ENCODE data around the gene CLDND2. TPM values are rescaled to one million over a fixed set of nuclear protein-coding genes. Genes with fewer than 3 reads are reported as not detected.

CLDND2 gene
- total RNA-seq, 1 experiment from 2014 or later: not detected

DNA sequence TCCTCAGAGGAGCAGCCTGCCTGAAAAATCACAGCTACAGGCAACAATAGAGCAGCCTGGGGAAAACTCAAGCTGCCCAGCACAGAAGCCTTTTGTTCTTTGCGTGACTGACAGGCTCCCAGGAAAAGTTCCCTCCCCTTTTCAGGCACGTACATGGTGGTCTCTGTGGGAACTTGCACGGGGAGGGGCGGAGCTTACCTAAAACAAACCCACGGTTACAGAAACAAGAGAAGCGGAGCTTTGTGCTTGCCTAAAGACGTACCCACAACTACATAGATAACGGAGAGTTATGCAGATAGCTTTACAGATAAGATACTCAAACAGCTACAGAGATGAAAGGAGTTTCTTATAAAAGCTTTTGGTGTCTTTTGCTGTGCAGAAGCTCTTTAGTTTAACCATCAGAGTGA is 14.1 kb downstream of the CLDND2 start:
- DNase-seq (ENCODE audit: low read depth): no peak

DNA sequence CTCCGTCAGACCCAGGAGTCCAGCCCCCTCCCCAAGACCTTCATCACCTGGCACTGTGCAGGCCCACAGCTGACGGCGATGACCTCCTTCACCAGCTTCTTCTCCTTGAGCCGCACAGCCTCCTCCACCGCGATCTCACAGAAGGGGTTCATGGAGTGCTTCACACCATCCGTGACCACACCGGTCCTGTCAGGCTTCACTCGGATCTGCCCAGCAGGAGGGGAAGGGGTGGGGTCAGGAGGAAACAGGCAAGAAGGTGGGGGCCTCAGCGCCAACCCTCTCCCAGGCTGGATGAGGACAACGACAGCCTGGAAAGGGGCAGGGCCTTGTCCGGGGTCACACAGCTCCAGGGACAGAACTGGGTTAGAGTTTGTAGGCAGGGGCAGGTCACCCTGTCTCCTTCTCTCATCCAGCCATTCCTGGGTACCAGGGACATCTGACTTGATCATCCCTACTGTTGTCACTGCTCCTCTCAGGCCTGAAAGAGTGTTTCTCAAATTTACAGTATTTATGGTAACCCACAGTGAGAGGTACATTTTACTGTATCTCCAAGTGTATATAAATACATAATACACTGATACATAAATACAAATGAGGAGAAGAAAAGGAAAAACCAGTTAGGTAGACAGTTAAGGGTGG is 14.6 kb downstream of the CLDND2 start:
- DNase-seq (ENCODE audit: low read depth): no peak

DNA sequence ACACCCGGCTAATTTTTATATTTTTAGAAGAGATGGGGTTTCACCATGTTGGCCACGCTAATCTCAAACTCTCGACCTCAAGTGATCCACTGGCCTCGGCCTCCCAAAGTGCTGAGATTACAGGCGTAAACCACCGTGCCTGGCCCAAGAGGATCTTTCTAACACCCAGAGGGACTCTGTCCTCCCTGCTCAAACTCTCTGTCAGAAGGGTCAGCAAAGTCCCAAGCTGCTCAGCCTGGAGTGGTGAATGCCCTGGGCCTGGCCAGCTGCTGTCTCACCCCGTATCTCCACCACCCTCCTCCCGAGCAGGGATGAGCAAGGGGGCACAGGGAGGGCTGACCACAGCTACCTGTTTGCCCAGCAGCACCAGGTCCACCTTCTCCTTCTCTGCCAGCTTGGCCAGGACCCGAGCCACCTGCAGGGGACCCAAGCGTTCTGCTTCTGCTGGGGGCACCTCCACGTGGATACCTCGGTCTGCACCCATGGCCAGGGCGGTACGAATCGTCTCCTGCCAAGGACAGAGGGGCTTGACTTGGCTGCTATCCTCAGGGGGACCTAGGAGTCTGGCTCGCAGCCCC is 15.9 kb downstream of the CLDND2 start:
- DNase-seq (ENCODE audit: low read depth): no peak

DNA sequence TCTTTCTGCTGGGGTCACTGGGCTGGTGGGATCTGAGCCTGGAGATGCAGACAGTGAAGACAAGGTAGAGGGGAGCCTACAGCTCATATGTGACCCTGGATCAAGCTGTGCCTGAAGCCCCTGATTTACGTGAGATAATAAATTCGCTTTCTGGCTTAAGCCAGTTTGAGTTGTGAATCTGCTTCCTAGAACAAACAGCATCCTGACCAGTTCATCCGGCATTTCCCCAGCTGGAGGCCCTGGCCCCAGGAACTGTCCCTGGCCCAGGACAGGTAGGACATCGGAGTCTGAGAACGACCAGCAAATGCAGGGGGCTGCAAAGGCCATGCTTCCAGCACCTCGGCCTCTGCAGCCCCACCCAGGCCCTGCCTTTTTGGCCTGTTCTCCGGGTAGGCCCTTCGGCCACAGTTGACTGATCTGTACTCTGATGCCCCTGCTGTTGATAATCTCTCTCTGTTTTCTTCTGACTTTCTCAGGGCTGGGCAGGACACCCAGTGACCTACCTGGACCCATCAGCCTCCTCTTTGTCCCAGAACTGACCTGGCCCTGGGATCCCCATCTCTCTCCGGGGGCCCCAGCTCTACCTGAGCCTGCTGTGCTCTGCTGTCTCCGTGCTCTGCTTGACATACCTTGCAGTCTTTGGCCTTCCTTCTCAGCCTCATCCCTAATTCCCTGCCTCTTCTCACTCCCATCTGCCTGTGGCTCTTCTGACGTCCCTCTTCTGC is 17.4 kb downstream of the CLDND2 start:
- DNase-seq (ENCODE audit: low read depth): no peak

DNA sequence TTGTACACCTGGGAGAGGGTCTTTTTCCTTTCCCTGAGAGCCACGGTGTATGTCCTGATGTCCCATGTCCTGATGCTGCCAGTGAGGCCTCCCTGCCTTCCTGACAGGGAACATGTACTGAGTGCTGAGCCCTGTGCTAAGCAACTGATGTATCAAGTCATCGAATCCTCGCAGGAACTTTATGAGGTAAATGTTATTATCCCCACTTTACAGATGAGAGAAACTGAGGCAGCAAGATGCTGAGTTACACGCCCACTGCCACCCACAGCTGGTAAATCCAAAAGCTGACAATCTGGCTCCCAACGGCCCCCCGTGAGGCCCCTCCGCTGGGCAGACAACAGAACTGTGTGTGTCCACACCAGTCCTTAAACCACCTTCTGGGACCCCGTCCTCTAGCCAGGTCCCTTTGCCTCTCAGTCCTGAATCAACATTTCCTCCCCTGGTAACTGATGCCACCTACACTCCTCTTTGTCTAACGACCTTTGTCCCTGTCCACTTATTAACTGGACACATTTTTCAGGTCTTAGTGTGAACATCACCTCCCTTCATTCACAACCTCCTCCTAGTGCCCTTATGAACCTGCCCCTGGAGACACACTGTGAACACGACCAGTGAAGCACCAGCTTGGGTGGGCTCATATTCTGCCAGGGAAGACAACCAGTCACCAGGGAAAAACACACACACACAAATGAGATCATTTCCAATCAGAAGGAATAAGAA is 21.4 kb downstream of the CLDND2 start:
- no peak for DNase-seq (ENCODE audit: low read depth)

DNA sequence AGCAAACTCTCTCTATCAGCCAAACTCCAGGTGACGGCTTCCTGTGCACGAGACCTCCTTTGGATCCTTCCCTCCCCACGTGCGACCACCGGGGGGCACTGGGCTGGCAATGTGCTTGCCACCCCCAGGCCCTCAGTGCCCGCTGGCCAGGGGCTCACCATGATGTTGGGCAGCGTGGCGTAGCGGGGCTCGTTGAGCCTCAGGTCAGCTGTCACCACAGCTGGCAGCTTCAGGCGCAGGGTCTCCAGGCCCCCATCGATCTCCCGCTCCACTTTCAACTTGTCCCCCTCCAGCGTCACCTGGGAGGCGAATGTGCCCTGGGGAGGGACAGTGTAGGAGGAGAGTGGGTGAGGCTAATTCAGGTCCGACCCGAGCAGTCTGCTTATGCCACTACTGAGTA is 22.1 kb downstream of the CLDND2 start:
- DNase-seq (ENCODE audit: low read depth): no peak

DNA sequence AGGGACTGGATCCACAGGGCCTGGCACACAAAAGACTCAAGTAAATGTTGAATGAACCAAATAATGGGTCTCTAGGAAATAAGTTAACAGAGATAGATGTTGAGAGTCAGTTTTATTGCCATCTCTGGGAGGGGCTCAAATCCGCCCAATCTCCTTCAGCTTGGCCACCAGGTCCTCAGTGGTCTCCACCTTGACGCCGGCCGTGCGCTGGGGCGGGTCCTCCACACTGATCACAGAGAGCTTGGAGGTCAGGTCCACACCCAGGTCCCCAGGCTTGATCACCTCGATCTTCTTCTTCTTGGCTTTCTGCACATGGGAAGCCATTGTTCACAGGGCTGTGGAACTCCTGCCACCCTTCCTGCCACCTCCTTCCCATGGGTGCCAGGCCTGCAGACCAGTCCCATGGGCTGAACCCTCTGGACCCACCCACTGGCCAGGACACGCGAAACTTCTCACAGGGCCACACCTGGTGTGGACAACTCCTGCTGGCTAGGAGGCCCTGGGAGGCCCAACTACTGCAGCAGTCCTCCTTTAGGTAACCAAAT is 23.7 kb downstream of the CLDND2 start:
- no peak for DNase-seq (ENCODE audit: low read depth)

DNA sequence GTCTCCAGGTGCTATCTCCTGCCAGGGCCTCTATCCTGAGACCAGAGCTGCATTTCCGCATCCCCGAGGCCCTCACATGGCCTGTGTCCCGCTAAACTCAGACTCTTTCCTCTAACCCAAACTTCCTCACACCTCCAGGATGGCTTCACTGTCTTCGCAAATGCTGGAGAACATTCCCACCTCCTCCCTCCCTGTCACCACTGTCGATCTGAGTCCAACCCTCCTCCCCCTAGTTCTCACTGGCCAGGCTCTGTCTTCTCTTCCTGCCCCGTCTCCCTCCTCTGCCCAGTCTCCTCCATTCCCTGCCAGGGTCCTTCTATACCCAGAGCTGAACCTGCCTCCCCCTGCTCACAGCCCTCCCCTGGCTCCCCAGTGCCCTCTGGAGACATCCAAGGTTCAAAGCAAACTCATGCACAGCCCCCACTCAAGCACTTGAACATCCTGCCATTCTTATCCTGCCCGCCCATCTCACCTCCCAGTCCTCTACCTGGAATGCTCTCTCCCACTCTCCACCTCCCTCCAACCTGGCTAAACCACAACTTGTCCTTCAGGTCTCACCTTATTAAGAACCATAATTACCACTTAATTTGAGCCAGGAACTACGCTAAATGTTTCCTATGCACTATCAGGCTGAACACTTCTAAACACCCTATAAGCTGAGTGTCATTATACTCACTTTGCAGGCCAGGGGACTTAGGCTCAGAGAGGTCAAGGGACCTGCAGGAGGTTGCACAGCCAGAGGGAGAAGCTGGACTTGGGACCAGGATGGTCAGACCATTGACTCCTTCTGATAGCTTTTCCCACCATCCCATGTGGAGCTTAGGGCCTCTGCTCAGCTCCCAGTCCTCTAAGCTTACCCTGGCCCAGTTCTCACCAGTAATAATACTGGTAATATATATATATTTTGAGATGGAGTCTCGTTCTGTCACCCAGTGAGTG is 25.9 kb downstream of the CLDND2 start:
- no peak for DNase-seq (ENCODE audit: low read depth)

DNA sequence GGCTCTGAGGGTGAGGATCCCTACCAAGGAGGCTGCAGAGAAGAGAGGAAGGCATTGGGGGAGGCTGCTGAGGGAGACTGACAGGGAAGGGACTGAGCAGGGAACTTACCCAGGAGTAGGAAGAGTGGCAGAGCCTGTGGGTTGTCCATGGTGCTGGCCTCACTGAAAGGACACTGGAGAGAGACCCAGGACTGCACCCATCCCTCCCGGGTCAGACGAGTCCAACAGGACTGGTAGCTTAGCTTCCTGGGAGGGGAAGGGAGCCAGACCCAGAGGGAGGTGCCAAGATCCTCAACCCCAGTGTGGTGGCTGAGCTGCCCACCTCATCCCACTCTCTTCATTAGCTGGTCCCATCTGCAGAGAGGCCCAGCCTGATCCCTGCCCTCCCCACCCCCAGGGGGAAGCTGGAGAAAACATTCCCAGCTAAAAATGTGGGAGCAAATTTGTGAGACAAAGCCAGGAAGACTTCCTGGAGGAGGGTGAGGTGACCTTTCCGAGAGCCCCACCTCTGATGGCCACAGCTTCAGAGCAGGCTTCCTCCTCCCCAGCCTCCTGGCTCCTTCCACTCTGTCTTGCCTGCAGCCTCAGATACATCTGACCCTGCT is 26.7 kb downstream of the CLDND2 start, which contains the start of gene VSIG10L:
TSS of gene VSIG10L (minus strand) at position 164 of the 605 bp plus-strand sequence. CDS start at position 149, 15 bp downstream.
- DNase-seq (ENCODE audit: low read depth): no peak

DNA sequence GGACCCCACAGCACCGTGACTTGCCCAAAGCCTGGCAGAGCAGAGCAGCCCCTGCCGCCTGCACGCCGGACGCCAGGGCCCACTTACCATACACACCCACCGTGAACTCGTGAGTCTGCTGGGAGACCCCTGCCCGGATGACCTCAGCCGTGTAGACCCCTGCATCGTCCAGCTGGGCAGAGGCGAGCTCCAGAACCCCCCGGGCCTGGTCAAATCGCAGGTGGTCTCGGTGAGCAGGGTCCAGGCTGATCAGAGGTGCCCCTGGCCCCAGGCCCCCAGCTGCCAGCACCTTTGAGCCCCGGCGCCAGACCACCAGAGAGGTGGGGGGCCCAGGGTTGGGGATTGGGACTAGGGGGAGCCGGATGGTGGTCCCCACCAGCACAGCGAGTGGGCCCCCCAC is 27.7 kb downstream of the CLDND2 start:
- no peak for DNase-seq (ENCODE audit: low read depth)

DNA sequence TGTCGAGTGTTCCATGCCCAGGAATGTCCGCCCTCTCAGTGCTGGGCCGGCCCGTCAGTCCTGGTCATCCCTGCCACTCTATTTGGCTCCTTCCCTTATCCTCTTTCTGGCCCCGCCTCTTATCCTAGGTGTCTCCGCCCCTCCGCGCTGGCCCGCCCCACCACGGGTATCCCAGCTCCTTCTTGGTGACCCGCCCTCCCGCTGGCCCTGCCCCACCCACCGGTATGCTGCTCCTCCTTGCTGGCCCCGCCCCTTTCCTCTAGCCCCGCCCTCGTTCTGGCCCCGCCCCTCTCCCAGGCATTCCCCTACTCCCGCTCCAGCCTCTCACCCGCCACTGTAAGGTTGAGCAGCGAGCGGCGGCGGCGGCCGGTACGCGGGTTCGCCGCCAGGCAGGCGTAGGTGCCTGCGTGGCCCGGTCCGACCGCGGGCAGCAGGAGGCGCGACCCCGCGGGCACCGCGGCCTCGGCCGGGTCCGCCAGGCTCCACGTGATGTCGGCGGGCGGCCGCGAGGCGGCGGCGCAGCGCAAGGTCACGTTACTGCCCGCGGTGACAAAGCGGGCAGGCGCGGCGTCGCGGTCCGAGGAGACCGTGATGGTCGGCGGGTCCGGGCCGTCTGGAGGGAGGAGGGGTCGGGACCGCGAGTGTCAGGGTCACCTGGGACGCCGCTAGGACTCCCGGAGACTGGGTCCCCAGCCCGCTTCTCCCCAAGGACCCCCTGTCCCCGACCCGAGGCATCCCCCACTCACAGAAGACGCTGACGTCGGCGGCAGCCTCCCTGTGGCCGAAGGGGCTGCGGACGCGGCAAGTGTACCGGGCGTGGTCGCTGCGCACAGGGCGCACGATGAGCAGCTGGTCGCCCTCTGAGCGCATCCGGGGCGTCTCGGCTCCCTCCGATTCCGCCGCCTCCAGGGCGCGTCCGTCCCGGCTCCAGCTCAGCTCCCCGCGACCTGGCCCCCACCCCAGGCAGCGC is 28.8 kb downstream of the CLDND2 start:
- DNase-seq (ENCODE audit: low read depth): peak; percentile 98

DNA sequence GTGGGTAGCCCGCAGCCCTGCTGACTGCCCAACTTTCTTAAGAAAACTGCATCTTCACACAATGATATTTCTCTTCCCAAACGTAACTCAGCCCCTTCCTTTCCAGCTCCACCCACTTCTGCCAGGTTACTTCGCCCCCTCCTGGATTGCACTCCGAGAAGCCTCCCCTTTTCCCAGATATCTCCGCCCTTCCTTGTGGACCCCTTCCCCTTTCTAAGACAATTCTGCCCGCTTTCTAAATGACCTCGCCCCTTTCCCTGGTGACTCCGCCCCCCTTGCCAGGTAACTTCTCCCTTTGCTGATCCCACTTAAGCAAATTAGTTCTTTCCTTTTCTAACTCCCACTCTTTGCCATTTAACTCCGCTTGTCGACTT is 29.5 kb downstream of the CLDND2 start:
- DNase-seq (ENCODE audit: low read depth): no peak

DNA sequence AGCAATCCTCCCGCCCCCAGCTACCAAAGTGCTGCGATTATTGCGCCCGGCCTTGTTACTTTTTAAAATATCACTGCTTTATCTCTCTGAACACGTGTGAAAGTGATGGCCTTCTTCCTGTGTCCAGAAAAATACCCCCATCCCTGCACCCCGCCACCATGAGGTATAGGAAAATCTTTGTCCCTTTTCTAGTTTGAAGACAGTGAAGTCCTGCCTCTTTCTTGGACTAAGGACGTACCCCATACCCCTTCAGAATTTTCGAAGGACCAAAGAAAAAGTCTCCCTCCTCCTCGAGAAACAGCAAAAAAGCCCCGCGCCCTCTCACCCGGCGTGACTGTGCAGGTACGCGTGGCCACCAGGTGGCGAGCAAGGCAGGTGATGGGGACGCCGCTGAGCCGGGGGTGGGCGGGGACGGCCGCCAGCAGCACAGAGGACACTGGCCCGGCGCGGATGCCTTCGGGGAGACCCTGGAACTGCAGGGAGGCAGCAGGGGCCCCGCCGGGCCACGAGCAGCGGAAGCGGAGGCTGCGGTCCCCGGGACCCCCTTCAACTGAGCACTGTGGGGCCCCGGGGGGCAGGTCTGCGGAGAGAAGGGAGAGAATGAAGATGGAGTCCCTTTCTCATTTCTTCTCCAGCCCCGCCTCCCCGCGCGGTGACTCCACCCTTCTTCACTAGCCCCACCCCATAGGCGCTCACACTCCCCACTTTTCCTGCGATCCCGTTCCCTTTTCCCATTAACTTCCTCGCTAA is 30.1 kb downstream of the CLDND2 start:
- peak; percentile 90 for DNase-seq (ENCODE audit: low read depth)

DNA sequence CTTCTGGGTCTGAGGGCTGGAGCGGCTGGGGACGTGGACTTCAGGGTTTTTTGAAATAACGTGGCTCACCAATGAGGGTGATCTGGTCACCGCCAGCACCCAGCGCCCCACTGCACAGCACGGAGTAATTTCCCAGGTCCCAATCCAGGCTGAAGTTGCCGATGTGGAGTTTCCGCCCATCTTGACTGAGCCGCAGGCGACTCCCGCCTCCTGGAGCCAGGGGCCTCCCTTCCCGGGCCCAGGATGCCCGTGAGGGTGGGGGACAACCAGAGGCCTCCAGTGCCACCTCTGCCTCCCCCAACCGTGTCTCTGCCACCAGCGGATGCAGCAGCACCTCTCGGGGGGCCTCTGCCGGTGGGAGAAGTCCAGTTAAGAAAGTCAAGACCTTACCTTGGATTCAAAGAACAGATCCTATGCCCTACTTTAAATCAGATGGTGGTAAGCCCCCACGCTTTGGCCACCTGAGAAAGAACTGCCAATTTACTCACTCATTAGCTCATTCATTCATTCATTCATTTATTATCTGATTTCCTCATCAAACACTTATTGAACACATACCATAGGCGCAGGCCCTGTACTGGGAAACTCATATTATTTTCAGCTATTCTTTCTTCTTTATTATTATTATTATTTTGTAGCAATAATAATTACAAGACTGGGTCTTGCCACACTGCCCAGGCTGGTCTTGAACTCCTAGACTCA is 30.8 kb downstream of the CLDND2 start:
- no peak for DNase-seq (ENCODE audit: low read depth)

DNA sequence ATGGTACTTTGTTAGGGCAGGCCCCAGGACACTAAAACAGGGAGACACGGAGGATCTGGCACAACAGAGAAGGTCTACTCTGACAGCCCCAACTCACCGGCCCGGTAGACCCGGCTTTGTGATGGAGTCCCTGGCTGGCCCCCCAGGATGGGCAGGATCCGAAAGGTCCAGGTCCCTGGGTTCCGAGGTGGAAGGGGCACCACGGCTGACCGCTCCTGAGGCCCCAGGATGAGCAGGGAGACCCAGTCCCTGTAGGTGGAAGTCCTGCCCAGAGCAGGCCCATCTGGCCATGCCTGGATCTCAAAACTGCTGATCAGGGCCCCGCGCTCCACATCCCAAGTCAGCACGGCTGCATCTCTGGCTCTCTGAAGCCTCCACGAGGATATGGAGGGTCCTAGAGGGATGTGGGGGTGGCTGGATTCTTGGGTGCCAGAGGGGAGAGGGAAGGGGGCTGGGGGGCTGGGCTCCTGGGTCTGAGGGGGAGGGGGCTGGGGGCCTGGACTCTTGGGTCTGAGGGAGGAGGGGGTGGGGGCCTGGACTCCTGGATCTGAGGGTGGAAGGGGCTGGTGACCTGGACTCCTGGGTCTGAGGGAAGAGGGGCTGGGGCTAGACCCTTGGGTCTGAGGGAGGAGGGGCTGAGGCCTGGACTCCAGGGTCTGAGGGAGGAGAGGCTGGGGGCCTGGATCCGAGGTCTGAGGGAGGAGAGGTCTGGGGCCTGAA is 31.5 kb downstream of the CLDND2 start:
- no peak for DNase-seq (ENCODE audit: low read depth)

DNA sequence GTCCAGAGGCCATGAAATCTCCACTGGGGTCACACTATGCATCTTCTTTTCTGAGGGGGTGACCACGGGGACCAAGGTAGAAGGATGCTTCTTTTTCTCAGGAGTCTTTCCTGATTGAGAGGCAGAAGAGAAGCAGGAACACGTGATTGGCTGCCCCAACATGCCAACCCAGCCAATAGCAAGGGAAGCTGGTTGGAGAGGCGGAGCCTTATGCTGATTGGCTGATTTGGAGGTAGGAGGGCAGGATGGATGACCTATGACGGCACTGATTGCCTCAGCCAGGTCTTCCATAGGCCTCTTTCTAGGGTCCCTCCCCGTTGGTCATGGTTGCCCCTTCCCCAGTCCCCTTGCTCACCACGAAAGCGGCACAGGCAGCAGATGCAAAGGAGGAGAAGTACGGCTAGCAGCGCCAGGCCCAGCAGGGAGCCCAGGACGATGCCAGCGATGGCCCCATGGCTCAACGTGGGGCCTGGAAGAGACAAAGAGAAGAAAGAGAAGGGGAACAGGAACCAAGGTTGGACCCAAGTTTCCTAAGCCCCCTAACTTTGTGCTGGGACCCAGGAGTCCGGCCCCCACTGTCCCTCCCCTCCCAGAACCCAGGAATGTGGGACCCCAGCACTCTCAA is 34.9 kb downstream of the CLDND2 start:
- DNase-seq (ENCODE audit: low read depth): peak; percentile 42

DNA sequence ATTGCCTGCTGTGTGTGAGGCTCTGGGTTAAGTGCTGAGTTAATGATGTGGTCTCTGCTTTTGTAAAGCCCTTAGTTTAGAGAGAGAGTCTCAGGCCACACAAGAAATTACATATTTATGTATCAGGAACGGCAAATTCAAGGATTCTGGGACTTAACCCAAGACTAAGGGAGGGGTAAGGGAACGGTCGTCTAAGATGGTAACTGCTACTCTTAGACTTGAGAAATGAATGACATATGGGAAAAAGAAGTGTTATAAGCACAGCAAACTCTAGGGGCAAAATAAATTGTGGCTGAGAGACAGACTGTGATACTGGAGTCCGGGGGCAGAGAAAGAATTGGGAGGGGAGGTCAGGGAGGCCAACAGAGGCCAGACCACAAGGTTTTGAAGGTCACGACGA is 37.1 kb downstream of the CLDND2 start:
- no peak for DNase-seq (ENCODE audit: low read depth)

Data from Daoy (cell line).